Stimulated activated CD8-positive, alpha-beta memory T cell treated with anti-CD3 and anti-CD28 coated beads, Interleukin-4, amount 100 ng/mL, for 1 hour (primary cell): ENCODE results near the gene SMYD3.
"Not testable (repeated sequence)": the region's sequence is repeated elsewhere in the genome, so short reads cannot be mapped to it uniquely, and the experiment has no call there.

Experiments
- DNase-seq, 2 donors: peaks; one replicate each; pipeline ENCODE4 v3.0.0-alpha.2; 2020; ENCODE audit warnings: low read depth in 2 of 2, low spot score in 1 of 2

Gene SMYD3

DNA sequence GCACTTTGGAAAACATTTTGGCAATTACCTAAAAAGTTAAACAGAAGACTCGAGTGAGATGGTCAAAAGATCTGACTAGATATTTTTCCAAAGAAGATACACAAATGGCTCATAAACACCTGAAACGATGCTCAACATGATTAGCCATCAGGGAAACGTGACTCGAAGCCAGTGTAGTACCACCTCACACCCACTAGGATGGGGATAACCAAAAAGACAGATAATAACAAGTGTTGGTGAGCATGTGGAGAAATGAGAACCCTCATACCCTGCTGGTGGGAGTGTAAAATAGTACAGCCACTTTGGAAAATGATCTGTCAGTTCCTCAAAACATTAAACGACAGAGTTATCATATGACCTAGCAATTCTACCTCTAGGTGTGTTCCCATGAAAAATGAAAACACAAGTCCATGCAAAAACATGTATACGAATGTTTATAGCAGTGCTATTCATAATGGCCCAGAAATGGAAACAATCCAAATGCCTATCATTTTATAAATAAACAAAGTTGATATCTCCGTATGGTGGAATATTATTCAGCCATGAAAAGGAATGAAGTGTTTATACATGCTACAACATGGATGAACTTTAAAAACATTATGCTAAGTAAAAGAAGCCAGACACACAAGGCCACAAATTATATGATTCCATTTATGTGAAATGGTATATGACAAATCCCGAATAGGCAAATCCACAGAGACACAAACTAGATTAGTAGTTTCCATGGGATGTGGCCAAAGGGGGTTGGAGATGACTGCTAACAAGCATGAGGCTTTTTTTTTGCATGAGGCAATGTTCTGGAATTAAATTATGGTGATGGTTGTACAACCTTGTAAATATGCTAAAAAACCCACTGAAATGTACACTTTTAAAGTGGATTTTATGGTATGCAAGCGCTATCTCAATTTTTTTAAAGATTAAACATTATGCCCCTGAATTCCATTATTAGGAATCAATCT lies 727.0 kb downstream of the SMYD3 start:
- DNase-seq, result no peak

DNA sequence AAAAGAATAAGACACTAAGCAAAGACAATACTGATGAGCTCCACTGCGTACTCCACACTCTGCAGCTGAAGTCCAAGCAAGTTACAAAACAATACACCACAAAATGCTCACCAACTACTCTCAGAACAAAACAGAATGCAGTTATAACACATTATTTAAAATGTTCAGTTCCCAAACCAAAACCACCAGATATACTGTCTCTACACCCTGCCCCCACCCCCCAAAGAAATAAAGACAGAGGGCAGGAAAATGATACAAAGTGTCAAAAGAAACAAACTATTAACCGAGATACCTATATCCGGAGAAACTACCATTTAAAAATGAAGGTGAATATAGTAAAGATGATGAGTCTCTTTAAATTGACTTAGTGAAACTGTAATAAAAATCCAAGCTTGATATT lies 729.3 kb downstream of the SMYD3 start:
- no peak for DNase-seq

DNA sequence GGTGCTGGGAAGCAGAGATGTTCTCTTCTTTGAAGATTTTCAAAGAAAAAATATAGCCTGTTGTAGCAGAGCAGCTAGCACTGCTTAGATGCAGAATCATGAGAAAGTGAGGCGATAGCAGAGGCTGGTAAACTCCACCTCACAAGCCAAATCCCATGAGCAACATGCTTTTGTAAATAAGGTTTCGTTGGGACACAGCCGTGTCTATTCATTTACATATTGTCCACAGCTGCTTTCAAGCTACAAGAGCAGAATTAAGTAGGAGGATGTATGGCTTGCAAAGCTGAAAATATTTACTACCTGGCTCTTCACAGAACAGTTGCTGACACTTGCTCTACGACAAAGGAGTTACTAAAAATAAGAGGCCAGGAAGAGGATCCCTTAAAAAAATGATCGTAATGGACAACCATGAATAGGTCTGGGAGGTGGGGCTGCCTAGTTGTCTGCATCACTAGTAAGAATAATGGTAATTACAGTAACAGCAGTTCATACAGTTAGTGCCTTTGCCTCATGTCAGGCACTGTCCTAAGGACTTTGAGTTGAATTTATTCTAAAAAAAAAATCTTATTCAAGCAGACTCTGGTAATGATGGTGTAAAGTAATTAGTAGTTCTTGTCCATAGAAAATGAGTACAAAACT lies 730.3 kb downstream of the SMYD3 start:
- no peak for DNase-seq

DNA sequence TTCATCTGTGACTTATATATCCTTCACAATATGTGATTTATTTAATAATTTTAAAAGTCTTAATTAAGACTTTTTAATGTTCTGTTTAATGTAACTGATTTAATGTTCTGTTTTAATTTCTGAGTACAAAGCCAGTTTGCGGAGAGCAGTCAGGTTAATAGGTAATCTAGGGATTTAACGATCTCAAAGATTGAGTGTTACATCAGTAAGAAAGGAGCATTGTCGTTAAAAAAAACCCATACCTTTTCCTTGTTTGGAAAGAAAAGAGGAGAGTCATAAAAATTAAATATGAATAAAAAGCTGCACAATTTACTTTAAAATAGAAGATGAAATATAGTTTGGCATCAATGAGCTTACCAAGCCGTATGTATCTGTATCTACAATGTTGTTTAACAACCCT lies 730.9 kb downstream of the SMYD3 start:
- DNase-seq, result no peak

DNA sequence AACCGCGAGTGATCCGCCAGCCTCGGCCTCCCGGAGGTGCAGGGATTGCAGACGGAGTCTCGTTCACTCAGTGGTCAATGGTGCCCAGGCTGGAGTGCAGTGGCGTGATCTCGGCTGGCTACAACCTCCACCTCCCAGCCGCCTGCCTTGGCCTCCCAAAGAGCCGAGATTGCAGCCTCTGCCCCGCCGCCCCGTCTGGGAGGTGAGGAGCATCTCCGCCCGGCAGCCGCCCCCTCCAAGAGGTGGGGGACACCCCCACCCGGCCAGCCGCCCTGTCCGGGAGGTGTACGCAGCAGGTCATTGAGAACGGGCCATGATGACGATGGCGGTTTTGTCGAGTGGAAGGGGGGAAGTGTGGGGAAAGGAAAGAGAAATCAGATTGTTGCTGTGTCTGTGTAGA lies 732.1 kb downstream of the SMYD3 start:
- not testable (repeated sequence) for DNase-seq

DNA sequence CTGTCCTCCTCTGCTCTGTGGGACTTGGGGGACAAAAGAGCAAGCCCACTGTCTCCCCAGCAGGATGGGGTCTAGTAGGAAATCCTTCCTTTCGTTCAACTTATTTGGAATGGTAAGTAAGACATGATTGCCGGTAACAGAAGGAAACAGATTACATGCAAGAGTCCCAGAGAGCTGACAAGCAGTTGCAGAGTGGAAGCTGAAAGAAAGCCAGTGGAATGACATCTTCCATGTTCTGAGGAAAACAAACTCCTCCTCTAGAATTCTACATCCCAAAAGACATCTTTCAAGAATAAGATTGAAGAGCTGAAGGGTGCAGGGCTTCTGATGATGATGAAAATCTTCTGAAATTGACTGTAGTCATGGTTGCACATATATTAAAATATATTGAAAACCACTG lies 732.9 kb downstream of the SMYD3 start:
- DNase-seq, result no peak

DNA sequence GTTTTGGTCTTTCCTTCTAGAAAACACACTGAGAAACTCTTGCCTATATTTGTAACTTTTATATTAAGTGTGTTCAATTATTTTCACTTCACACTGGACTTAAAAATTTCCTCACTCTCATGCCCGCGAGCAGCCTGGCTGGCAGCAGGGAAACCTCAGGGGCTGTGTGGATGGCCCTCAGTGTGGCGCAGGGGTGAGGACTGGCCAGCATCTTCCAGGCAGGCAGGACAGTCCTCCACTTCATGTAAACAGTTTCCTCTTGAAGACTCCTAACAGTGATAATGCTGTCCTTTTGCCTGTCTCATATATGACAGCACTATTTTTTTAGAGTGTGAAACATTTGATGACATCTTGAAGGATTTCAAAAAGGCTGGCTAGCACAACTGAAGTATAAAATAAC lies 733.7 kb downstream of the SMYD3 start:
- no peak for DNase-seq

DNA sequence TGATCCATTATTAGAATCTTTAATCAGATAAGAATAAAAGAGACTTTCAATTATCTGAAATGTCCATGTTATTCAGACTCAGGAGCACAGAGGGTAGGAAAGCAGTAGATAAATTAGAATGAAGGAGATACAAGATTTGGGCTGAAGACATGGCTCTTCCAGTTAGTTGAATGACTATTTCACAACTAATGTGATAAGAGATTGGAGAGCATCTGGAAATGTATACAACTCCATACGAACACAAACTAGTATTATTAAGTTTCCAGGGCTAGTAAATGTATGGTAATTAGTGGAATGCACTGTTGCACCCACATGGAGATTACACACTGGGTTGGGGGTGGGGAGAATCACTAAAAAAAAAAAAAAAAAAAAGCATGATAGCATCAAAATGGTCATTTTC lies 734.3 kb downstream of the SMYD3 start:
- DNase-seq, result no peak

DNA sequence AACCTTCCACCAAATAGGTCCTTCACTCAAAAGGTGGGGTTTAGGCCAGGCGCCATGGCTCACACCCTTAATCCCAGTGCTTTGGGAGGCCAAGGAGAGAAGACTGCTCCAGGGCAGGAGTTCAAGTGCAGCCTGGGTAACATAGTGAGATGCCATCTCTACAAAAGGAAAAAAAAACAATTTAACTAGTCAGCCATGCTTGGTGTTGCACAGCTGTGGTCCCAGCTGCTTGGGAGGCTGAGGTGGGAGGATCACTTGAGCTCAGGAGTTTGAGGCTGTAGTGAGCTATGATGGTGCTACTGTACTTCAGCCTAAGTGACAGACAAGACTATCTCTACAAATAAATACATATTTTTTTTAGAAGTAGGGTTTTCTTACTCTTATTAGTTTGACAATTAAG lies 734.8 kb downstream of the SMYD3 start:
- no peak for DNase-seq

DNA sequence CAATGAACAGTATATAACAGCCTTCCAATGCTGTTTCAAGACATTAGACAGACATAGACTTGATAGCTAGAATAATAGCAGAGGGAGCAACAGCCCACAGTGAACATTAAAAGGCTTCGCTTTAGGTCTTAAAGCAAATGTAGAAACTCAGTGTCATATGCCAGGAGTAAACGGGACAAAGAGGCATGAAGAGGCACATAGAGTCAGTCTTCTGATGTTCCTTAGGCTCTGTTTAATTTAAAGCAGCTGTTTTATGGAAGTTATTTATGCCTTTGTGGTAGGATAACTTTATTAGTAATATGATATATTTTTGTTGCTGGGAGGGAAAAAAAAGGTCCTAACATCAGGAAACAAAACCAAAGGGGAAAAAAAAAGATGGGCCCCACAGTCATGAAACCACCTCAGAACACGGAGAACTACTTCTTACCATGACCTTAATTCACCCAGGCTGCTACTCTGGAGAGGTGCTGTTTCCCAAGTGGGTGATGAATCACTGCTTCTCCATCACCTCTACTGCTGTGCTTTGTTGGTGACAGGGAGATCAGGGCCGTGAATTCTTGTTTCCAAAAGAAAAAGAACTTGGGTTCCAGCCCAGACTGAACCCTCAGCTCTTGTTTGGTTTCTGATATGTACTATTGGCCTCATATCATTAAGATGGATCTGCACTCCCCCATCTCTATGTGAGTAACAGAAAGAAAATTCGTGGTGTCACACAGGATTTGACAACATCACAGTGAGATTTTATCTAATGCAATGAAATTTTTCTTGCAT lies 735.4 kb downstream of the SMYD3 start:
- DNase-seq, result no peak

DNA sequence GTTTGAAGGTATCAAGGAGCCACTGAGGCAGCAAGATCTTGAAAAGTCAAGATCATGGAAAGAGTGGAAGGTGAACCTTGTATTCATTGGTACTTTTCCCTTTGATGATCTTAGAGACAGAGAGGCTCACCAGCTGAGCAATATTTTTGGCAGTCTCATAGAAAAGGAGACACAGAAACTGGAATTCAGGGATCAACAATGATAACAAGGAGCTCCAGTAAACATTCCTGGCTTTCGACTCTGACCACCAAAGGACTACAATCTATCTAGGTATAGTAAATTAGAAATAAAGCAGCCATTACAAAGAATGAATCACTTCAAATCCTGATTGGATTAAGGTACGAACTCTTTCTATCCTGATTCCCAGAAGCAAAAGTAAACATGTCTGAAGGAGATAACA lies 736.9 kb downstream of the SMYD3 start:
- DNase-seq, result no peak

DNA sequence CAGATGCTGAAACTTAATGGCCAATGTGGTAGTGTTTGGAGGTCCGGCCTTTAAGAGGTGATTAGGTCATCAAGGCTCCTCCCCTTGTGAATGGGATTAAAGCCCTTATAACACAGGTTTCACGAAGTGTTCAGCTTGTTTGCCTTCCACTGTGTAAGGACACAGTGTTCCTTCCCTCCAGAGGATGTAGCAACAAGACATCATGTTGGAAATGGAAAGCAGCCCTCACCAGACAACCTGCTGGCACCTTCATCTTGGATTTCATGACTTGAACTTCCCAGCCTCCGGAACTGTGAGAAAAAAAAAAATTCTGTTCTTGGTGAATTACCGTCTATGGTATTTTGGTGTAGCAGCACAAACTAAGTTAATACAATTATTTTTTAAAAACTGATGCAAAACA lies 738.5 kb downstream of the SMYD3 start:
- no peak for DNase-seq

DNA sequence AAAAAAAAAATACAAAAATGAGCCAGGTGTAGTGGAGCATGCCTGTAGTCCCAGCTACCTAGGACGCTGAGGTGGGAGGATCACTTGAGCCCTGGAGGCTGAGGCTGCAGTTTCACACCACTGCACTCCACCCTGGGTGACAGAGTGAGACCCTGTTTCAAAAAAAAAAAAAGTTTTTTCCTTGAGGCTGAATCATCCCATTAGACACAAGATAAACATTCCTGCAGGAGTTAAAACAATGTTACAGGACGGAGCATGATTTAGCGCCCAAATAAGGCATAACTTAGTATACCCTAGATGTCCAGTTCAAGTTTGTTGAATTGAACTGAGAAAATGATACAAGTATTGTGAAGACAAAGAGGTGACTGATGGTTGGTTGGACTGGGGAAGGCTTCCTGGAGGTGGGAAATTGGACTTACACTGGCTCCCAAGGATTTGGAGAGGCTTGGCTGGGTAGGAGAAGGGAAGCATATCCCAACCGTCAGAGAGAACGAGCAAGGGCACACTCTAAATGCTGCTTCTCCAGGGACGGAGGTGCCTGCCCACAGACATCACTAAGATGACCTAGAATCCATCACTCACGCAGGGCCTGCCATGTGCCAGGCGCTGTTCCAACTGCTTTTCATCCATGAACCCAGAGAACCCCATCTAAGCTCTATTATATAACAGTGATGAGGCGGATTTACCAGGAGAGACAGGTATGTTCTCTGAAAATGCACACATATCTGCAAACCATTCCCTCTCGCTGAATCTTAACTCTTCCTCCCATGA lies 741.7 kb downstream of the SMYD3 start:
- no peak for DNase-seq

DNA sequence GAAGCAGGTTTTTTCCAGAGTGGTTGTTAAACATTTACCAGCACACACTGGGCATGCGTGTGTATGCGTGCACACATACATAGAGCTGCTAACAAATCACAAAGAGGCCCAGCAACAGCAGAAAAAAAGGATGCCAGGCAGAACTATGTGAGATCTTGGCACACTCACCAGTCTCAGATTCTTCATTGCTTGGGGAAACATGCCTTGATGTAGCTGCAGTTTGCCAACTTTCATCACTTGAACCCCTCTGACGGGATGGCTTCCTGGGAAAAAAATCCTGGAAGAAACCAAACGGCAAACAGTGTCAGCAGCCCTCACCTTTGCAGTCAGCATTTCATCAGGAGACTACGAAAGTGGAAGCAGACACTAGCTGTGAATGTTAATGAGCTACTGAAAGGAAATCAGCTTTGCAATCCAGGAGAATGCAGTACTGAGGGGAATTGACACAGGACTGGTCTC lies 743.2 kb downstream of the SMYD3 start:
- DNase-seq, result no peak

DNA sequence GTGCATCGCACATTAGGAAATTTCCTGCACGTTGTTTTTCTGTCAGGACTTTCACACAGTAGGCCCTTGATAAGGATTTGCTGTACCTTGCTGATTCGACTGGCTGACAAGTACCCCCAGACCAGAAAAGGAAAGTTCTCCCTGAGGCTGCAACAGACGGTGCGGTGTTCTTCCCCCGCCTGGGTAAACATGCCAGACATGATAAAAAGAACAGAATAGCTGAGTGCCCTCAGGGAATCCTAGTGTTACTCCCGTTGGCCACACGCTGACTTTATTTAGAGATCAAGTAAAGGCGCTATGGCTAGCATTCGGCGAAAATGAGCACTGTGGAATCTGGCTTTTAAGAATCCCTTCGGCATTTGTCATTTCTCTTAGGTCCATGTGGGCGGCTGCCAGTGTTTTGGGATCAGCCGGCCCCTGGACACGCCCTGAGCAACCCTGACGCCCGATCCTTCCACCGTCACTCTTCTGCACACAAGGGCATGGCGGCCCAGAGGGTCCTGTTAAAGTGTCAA lies 744.6 kb downstream of the SMYD3 start:
- DNase-seq, result no peak

DNA sequence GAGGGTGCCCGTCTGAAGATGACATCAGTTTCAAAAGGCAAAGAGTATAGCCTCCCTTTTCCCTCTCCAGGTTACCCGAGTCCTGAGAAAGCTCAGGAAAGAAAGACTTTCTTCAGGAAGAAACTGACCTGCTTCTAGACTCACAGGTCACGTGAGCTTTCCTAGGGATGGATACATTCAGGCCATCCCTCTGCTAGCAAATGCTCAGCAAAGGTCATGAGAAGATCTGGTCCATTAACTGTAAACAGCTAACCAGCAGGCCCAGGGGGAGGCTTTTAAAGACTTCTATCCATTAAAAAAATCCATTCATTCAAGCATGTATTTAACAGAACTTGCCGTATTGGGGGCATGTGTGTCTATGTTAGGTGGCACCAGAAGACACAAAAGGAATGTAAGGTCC lies 746.8 kb downstream of the SMYD3 start:
- DNase-seq, result no peak

DNA sequence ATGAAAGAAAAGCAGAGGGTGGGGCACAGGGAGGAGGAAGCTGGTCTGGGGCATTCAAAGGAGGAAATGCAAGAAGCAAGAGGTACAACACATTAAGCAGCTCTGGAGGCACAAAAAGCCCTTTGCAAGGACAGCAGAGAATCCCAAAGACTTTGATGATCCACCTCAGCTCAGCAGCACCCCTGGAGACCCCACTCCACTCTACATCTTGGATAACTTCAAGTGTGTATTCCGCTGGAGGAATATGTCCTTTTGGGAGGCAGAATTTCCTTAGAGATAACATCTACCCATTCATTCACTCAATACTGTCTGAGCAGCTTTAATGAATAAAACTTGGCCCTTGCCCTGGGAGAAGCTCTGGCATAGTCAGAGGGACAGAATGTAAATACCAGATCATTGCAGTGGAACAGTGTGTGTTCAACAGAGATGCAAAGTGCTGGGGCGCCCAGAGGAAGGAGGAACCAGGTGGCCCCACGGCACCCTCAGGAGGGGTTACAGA lies 752.6 kb downstream of the SMYD3 start:
- DNase-seq, result no peak

DNA sequence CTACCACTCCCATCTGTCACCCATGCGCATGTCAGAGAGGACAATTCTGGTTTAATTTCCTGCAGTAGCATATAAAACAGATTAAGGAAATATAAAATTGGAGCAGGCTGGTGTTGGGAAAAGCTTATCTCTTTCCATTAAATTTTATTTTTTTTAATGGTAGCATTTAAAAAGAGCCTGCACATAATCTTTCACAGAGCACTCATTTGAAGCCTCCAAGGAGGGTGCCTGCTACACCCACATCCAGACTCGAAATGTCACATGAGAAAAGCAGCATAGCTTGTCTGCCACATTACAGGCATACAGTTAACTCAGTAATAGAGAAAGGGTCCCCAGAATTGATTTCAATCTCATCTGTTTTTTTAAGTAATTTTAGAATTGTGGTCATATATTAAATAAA lies 753.3 kb downstream of the SMYD3 start:
- DNase-seq, result no peak

DNA sequence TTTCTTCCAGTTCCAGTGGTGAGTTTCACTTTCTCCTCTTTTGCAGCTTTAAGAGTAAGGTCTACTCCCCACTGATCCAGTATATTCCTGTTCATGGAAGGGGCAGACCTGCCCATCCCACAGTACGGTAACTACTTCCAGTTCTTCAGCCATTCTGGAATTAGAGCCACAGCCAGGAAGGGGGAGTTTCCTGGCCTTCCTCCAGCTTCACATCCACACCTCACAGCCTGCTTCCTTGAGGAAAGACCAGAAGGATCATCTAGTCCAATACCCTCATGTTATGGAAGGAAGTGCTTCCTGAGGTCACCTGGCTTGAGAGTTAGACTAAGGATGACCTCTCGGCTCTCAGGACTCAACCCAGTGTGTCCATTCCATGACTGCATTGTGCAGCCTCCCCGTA lies 754.5 kb downstream of the SMYD3 start:
- no peak for DNase-seq

DNA sequence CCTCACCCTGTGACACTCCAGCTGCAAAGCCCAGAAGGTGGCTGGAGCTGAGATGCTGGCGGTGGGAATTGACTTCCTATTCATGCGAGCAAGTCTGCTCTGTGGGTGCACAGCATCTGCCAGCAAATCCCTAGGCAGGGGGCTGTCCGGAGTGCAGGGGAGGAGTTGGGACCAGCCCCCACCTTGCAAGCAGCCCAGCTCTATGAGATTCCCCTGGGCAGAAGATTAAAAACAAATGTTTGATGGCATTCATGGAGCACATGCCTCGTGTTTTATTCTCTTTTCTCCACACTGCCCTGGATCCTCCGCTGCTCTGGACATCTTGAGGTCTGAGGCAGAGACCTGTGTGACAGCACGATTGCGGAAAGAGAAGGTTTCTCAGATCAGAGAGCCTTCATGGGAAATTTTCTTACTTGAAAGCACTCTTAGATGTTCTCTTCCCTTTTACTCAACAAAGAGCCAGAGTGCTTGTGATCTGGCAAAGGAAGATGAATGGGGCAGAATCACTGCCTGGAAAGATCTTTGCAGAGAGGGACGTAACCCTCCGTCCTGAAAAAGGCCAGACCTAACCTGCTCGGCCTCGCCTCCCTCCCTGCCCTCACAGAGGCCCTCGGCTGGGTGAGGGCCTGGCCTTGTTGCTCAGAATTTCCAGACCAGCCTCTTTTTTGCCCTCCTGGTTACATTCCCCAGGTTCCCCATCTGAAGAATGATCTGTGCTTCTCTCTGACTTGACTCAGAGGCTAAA lies 755.2 kb downstream of the SMYD3 start:
- no peak for DNase-seq
